ENCODE measurements around the gene FAM222B. TPM values are rescaled to one million over a fixed set of nuclear protein-coding genes. Genes with fewer than 3 reads are reported as not detected.

FAM222B gene
- total and polyA plus RNA-seq, 9 of the 15 experiments (the other 6 are each of a cell fraction or from before 2014, with no cell fraction given): 4.0 to 34.6 (median 7.5) TPM

GRCh38 chr17:28724500-28725165, 118.0 kb downstream of the FAM222B start (continued):
- no peak for TF ChIP-seq ZNF592 (IDR thresholded peaks at IDR 0.05)
- TF ChIP-seq NUFIP1 (IDR thresholded peaks at IDR 0.05; ENCODE audit: partially characterized antibody): no peak
- no peak for TF ChIP-seq NR4A1 (CRISPR knock-in tag; IDR thresholded peaks at IDR 0.05)
- 0 out of 2 replicates have a peak, but pooled peaks have one; percentile 4 for TF ChIP-seq NR4A1 (tag; IDR thresholded peaks at IDR 0.05)
- no peak for TF ChIP-seq HDAC6 (IDR thresholded peaks at IDR 0.05; ENCODE audit: low read depth, low read length)
- TF ChIP-seq POLR2AphosphoS5 (IDR thresholded peaks at IDR 0.05; ENCODE audit: control insufficient read depth, insufficient read depth, low read depth, low read length): peak; percentile 72; the same call in 1 of the 2 replicates
- no peak for TF ChIP-seq CBX3 (IDR thresholded peaks at IDR 0.05; ENCODE audit: borderline replicate concordance in 1 of 2, low read length in 2 of 2)
- TF ChIP-seq RBM39 (optimal IDR thresholded peaks at IDR 0.05; ENCODE audit: low read depth, low read length): peak; percentile 25
- no peak for TF ChIP-seq ARID3A (IDR thresholded peaks at IDR 0.05; ENCODE audit: borderline replicate concordance, low read depth, low read length)
- TF ChIP-seq PATZ1 (CRISPR knock-in tag; IDR thresholded peaks at IDR 0.05; ENCODE audit: borderline replicate concordance): no peak
- peak; percentile 4; the same call in 1 of the 2 replicates for TF ChIP-seq SMC3 (conservative IDR thresholded peaks at IDR 0.05; ENCODE audit: insufficient read depth, low read depth, low read length)
- no peak for TF ChIP-seq PTBP1 (IDR thresholded peaks at IDR 0.05; ENCODE audit: low read depth, low read length)
- no peak for TF ChIP-seq ETV1 (tag; conservative IDR thresholded peaks at IDR 0.05; ENCODE audit: low read depth)
- TF ChIP-seq POLR2B (IDR thresholded peaks at IDR 0.05; ENCODE audit: low read depth, partially characterized antibody): peak; percentile 57
- no peak for TF ChIP-seq ZBTB7A (IDR thresholded peaks at IDR 0.05; ENCODE audit: borderline replicate concordance, control insufficient read depth, low read depth, low read length)
- TF ChIP-seq FOXK1 (CRISPR knock-in tag; IDR thresholded peaks at IDR 0.05; ENCODE audit: borderline replicate concordance): no peak
- TF ChIP-seq ZNF589 (CRISPR knock-in tag; IDR thresholded peaks at IDR 0.05; ENCODE audit: low read depth): 0 out of 2 replicates have a peak, but pooled peaks have one; percentile 21
- peak; percentile 22; the same call in 1 of the 2 replicates for TF ChIP-seq TEAD4 (IDR thresholded peaks at IDR 0.05; ENCODE audit: low read length)
- no peak for TF ChIP-seq TEAD4 (CRISPR knock-in tag; IDR thresholded peaks at IDR 0.05; ENCODE audit: borderline replicate concordance)
- TF ChIP-seq PHTF2 (CRISPR knock-in tag; IDR thresholded peaks at IDR 0.05): no peak

All from K562 (cell line).